ENCODE data around the gene IBSP. TPM values are rescaled to one million over a fixed set of nuclear protein-coding genes. Genes with fewer than 3 reads are reported as not detected.

IBSP gene
- total RNA-seq, 2 donors from 2014 or later = not detected

GRCh38 chr4:87839592-87839946 is 40.2 kb downstream of the IBSP start:
- no peak for DNase-seq
- no peak overlapping the region for H3K9ac ChIP-seq (ENCODE audit: extremely low read depth, low read length, poor library complexity, severe bottlenecking)

GRCh38 chr4:87840149-87840548 is 40.8 kb downstream of the IBSP start:
- Histone ChIP-seq H3K9me3 (ENCODE audit: control insufficient read depth, low read length) (no peaks in the 10 kb centered on the region), H3K9ac (ENCODE audit: extremely low read depth, low read length, poor library complexity, severe bottlenecking) (no peak overlapping the region), H3K36me3 (ENCODE audit: control insufficient read depth, insufficient read depth, low read length) (no peaks in the 10 kb centered on the region), H3K4me3 (ENCODE audit: low read length) (no peak overlapping the region), H3K27me3 (ENCODE audit: control insufficient read depth, insufficient read depth, low read length, poor library complexity, severe bottlenecking) (no peaks in the 10 kb centered on the region), H3K27ac (ENCODE audit: low read depth, low read length) (no peak overlapping the region), H3K4me1 (ENCODE audit: control insufficient read depth, insufficient read depth, low read length) (no peaks in the 10 kb centered on the region)
- no peak for TF ChIP-seq CTCF (conservative IDR thresholded peaks at IDR 0.05)
- H3K4me3 Mint-ChIP-seq = no peak overlapping the region
- 74 to 95% methylated on average over 2 to 3 of the region's 3 CpGs for WGBS, 2 experiments (ENCODE audit: insufficient coverage in 1 of 2, insufficient read length in 1 of 2)
- H3K4me1 Mint-ChIP-seq = peaks cover 6% of the 10 kb centered on the region
- H3K27me3 Mint-ChIP-seq (ENCODE audit: insufficient read depth) = no peaks in the 10 kb centered on the region
- H3K9me3 Mint-ChIP-seq = no peaks in the 10 kb centered on the region
- no peak for DNase-seq
- no peaks in the 10 kb centered on the region for H3K36me3 Mint-ChIP-seq (ENCODE audit: low read depth)
- H3K27ac Mint-ChIP-seq = no peak overlapping the region

More at GRCh38 chr4:87839592-87839946, 40.2 kb downstream of the IBSP start:
- Histone ChIP-seq H3K36me3 (ENCODE audit: control insufficient read depth, insufficient read depth, low read length) (no peaks in the 10 kb centered on the region), H3K4me1 (ENCODE audit: control insufficient read depth, insufficient read depth, low read length) (no peaks in the 10 kb centered on the region), H3K27me3 (ENCODE audit: control insufficient read depth, insufficient read depth, low read length, poor library complexity, severe bottlenecking) (no peaks in the 10 kb centered on the region), H3K9me3 (ENCODE audit: control insufficient read depth, low read length) (no peaks in the 10 kb centered on the region), H3K4me3 (ENCODE audit: low read length) (no peak overlapping the region), H3K27ac (ENCODE audit: low read depth, low read length) (no peak overlapping the region)
- WGBS, 2 experiments (ENCODE audit: insufficient coverage in 1 of 2, insufficient read length in 1 of 2) = 3% methylated on average over 1 of the region's 1 CpG; no CpG with 5 or more reads in 1 of the 2 experiments
- Mint-ChIP-seq H3K4me3 (no peak overlapping the region), H3K4me1 (peaks cover 8% of the 10 kb centered on the region), H3K27me3 (ENCODE audit: insufficient read depth) (no peaks in the 10 kb centered on the region), H3K9me3 (no peaks in the 10 kb centered on the region), H3K27ac (no peak overlapping the region), H3K36me3 (ENCODE audit: low read depth) (no peaks in the 10 kb centered on the region)
- peak; percentile 2 for TF ChIP-seq CTCF (conservative IDR thresholded peaks at IDR 0.05)

- H3K9me3 Mint-ChIP-seq = no peaks in the 10 kb centered on the region
- Histone ChIP-seq H3K9me3 (ENCODE audit: control insufficient read depth, low read length) (no peaks in the 10 kb centered on the region), H3K27ac (ENCODE audit: low read depth, low read length) (no peak overlapping the region), H3K9ac (ENCODE audit: extremely low read depth, low read length, poor library complexity, severe bottlenecking) (no peak overlapping the region), H3K27me3 (ENCODE audit: control insufficient read depth, insufficient read depth, low read length, poor library complexity, severe bottlenecking) (no peaks in the 10 kb centered on the region), H3K4me1 (ENCODE audit: control insufficient read depth, insufficient read depth, low read length) (no peaks in the 10 kb centered on the region), H3K4me3 (ENCODE audit: low read length) (no peak overlapping the region), H3K36me3 (ENCODE audit: control insufficient read depth, insufficient read depth, low read length) (no peaks in the 10 kb centered on the region)
- no peak for DNase-seq
- no peaks in the 10 kb centered on the region for H3K36me3 Mint-ChIP-seq (ENCODE audit: low read depth)
- no peak overlapping the region for H3K27ac Mint-ChIP-seq
- H3K4me1 Mint-ChIP-seq = peaks cover 5% of the 10 kb centered on the region
- TF ChIP-seq CTCF (conservative IDR thresholded peaks at IDR 0.05) = no peak
- no peak overlapping the region for H3K4me3 Mint-ChIP-seq
- 97% methylated on average over 3 of the region's 3 CpGs for WGBS, 2 experiments (ENCODE audit: insufficient coverage in 1 of 2, insufficient read length in 1 of 2)
- H3K27me3 Mint-ChIP-seq (ENCODE audit: insufficient read depth) = no peaks in the 10 kb centered on the region
Observed at GRCh38 chr4:87843936-87844335, 44.6 kb downstream of the IBSP start.
